Islet of Langerhans (tissue), 1 donor: ENCODE measurements around the gene CAVIN1.
A peak's percentile ranks its signal among the peaks of the same experiment; 100 is the strongest.
"Not testable (repeated sequence)": the region's sequence is repeated elsewhere in the genome, so short reads cannot be mapped to it uniquely, and the experiment has no call there.

Experiments
- FAIRE-seq: peaks from one replicate; lab custom pipeline; 2011; peaks lifted over from hg19 to GRCh38; lab: Jason Lieb, UNC

The CAVIN1 gene

DNA sequence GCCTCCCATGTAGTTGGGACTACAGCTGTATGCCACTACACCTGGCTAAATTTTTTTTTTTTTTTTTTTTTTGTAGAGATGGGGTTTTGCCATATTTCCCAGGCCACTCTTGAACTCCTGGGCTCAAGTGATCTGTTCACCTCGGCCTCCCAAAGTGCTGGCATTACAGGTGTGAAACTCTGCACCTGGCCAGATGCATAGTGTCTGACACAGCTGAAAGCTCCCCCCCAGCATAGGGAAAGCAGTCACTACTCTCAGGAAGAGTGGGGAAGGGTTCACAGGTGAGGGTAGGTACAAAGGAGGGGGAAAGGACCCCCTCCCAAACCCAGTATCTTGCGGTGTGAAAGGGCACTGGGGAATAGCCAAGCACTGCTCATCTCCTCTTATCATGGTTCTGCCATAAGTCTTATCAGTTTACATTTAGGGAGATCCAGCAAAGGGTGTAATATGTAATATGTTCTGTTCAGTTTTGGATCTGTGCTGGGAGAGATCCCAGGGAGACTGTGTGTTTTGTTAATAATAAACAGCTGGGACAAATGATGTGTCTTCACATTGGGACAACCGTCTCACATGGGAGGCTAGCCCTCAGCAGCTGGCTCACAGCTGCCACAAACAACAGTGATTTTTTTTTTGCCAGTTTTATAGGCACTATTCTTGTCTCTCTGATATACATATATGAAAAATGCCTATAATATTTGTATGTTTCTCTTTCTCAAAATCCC is 6.8 kb upstream of the CAVIN1 start:
- FAIRE-seq = no peak

- FAIRE-seq = no peak
Measured at GRCh38 chr17:42428141-42428944, 5.3 kb upstream of the CAVIN1 start.

DNA sequence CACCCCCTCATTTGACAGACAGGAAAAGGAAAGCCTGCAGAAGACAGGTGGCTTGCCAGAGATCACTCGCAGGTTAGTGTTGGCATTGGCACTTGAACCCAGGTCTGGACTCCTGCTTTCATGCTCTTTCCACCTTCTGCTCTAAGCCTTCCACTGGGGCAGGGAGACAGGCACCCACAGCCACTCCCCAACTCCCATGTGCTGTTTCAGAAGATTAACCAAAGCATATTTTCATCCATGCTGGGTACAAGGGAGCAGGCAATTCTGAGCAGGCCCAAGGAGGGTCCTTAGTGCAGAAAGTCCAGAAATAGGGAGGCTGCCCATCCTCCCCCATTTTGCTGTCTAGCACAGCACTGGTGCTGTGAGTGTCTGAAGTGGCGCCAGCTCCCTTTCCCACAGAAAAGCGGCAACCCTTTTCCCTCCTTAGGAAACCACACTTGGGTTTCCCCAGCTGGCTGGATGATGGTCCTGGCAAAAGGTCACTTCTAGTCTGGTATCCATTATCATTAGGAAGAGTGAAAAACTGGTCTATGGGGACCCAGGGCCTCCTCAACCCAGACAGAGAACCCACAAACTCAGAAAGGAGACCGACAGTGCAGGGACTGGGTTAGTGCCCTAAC is 2.0 kb upstream of the CAVIN1 start:
- no peak for FAIRE-seq

DNA sequence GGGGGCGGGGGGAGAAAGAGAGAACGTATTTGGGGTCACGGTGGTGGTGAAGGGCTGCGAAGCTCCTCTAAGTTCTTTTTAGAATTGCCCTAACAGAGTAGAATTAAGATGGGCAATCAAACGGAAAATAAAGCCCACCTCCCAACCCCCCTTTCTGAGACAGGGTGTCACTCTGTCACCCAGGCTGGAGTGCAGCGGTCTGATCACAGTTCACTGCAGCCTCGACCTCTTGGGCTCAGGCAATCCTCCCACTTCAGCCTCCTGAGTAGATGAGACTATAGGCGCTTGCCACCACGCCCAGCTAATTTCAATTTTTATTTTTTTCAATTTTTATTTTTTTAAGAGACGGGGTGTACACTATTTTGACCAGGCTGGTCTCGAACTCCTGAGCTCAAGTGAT is 710 bp upstream of the CAVIN1 start:
- FAIRE-seq = no peak

- FAIRE-seq = no peak
Measured at GRCh38 chr17:42422412-42422957, 571 bp downstream of the CAVIN1 start.

DNA sequence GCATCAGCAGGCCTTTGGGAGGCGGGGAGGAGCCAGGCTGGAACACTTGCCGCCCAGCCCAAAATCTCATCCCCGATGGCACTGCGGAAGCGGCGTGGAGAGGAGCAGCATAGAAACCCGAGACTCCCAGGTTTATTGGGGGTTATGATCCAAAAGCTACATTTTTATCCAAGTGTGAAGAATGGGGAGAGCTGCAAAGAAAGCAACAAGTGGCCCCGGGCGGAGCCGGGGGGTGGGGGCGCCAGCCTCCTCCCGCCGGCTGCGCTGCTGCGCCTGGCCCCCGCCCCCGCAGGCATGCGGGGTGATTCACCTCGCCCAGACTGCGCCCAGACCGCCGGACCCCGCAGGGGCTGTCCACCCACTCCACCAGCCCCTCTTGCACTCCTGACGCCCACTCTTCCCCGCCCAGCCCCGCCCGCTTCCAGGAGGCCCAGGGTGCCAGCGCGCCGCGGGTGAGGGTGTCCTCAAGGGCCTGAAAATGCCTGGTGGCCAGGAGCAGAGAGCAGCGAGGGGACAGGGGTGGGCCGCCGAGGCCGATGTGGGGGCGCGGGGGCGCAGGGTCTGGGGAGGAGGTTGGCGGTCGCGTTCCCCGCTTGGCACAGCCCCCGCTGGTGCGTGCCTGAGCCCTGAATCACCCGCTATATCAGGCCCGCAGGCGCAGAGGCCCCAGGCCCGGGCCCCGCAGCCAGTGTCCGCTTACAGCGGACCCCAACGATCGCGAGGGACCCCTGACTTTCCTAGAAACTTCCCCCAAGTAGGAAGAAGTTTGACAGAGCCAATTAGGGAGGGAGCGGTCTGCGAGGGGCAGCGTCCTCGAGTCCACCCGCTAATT is 1.3 kb downstream of the CAVIN1 start:
- FAIRE-seq = no peak

DNA sequence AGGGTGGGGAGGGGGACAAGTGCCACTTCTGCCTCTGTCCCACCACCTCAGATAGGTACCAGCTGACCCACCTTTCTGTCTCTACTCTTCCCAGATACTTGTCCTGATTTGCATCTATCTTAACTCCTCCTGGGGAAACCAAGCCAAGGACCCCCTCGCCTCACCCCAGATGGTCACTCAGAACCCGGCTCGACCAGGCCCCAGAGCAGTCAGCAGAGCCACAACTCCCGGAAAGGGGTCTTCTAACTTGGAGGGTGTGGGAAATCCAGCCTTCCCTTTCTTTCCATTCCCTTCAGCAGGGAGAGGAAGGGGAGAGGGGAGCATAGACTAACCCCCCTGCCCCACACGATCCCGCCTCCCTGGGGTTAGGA is 1.9 kb downstream of the CAVIN1 start:
- FAIRE-seq = no peak

- FAIRE-seq = not testable (repeated sequence)
Measured at GRCh38 chr17:42417981-42418380, 5.1 kb downstream of the CAVIN1 start.

- FAIRE-seq = no peak
Measured at GRCh38 chr17:42414704-42415409, 8.2 kb downstream of the CAVIN1 start.

DNA sequence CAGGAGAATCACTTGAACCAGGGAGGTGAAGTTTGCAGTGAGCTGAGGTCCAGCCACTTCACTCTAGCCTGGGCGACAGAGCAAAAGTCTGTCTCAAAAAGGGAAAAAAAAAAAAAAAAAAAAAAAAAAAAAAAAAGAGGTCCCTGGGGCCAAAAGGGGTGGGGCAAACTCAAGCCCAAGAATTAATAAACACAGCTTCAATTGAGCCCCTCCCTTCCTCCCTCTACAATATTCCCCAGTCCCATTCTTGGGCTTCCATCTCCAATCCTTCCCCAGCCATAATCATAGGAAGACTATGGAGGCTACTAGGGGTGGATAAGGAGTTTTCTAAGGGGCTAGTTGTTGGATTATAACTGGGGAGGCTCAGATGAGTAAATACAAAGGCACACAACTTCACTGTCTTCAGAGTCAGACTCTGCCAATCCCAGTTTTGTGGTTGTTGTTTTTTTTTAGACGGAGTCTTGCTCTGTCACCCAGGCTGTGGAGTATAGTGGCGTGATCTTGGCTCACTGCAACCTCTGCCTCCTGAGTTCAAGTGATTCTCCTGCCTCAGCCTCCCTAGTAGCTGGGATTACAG is 9.5 kb downstream of the CAVIN1 start:
- FAIRE-seq = no peak

DNA sequence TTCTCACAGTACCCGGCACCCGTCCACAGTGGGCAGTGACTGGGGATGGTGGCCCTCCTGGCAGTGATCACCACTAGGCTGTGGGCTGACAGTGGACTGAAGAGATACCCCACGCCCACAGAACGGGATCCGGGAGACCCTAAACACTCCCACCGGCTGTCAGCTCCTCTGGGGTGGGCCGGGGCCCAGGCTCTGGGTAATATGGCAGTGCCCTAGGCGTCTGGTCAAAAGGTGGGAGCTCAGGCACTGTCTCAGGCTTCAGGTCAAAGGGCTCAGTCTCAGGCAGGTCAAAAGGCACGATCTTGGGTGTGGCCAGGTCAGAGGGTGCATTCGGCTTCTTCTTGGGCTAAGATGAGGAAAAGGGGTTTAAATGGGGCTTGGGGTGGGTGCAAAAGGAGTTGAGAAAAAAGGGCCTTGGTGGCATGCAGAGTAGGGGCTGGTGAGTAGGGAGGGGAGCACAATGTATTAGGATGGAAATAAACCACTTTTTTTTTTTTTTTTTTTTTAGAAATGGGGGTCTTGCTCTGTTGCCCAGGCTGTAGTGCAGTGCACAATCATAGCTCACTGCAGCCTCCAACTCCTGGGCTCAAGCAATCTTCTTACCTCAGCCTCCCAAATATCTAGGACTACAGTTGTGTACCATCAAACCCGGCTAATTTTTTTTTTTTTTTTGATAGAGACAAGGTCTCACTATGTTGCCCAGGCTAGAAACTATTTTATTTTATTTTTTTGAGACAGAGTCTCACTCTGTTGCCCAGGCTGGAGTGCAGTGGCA is 11.0 kb downstream of the CAVIN1 start:
- no peak for FAIRE-seq

- FAIRE-seq = no peak
Measured at GRCh38 chr17:42411361-42411760, 11.7 kb downstream of the CAVIN1 start.

- no peak for FAIRE-seq
Measured at GRCh38 chr17:42410319-42410685, 12.8 kb downstream of the CAVIN1 start.

DNA sequence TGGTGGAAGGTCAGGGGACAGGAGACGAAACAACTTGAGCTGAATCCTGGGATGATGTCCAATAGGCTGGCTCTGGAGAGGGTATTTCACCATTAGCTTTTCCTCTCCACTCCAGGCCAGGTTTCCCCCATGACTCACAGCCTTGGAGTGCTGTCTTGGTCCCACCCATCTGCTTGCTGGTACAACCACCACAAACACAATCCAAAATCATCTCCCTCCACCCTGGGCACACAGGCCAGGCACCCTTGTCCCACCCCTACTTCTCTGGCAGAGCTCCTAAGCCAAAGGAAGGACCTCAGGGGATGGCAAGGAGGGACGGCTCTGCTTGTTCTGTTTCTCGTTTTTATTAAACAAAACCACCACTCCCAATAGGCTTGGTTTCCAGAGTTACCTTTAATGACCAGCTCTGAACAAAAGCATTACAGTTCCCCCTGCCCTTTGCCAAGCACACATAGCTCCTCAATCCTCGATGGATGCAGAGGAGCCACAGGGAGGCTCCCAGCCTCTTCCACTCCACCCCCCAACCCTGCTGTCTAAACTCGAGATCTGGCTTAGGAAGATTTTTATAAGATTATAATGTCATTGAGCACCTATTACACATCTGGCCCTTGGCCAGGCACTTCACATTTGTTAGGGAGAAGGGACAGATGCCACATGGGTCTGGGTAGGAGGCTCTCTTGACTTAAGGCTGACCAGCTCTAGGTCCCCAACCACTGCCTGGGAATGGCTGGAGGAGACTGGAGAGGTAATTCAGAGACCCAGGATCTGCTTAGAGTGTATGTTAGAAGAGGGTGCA is 13.3 kb downstream of the CAVIN1 start:
- FAIRE-seq = no peak

DNA sequence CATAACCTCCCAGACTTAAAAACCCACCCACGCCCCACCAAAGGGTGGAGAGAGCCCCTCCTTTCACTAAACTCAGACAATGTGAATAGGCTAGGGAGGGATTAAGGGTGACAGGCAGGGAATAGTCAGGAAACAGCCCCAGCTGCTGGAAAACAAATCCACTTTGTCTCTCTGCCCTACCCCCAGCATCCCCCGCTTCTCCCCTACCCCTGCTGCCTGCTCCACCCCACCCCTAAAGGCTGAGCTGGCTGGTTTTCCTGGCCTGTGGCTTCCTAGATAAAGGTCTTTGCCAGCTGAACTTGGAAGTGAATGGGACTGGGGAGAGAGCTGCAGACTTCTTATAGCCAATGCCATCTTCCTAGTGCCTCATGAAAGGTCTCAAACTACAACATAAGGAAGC is 15.0 kb downstream of the CAVIN1 start:
- no peak for FAIRE-seq

- peak; percentile 47 for FAIRE-seq
Measured at GRCh38 chr17:42407289-42407836, 15.7 kb downstream of the CAVIN1 start.

- FAIRE-seq = no peak
Measured at GRCh38 chr17:42406615-42407288, 16.3 kb downstream of the CAVIN1 start.

GRCh38 chr17:42405963-42406495 is 17.0 kb downstream of the CAVIN1 start:
- no peak for FAIRE-seq
